Activated T-cell treated with anti-CD3 and anti-CD28 coated beads, Interleukin-2, amount 50 U/mL, for 48 hours (primary cell): ENCODE data around the gene ETV6.
"Not testable (repeated sequence)": the region's sequence is repeated elsewhere in the genome, so short reads cannot be mapped to it uniquely, and the experiment has no call there.

Experiments
- DNase-seq, 2 experiments: peaks; one replicate each; pipeline ENCODE4 v3.0.0-alpha.2; 2020

Gene ETV6

DNA sequence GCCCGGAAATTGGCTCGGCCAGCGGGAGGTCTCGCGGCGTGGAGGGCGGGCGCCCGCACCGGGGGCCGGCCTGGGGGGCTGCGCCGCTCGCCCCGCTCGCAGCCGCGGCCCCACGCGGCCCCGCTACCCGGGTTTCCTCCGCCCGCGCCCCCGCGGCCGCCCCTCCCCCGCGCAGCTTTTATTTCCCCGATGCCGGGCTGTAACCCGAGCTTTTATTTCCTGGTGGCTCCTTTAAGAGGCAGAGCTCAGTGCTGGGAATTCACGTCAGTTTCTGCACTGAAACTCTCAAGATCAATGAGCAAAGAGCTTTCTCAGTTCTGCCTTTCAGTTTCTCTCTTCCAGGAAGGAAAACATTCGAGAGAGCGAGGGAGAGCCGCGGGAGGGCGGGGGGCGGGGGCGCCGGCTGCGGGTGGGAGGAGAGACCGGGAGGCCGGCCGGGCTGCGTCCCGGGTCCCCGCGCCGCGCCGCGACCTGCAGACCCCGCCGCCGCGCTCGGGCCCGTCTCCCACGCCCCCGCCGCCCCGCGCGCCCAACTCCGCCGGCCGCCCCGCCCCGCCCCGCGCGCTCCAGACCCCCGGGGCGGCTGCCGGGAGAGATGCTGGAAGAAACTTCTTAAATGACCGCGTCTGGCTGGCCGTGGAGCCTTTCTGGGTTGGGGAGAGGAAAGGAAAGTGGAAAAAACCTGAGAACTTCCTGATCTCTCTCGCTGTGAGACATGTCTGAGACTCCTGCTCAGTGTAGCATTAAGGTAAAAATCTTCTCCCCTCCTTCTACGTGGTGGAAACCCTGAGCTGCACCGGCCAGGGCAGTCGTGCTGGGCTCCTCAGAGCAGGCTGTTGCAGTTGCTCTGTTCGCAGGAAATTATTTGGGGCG lies at the start of gene ETV6:
TSS of gene ETV6 (plus strand) at position 262 of the 873 bp plus-strand sequence. CDS start at position 716, 454 bp downstream.
- DNase-seq: peak; percentile 87 to 89

GRCh38 chr12:11600199-11600598 lies 49.3 kb upstream of the ETV6 start:
- no peak for DNase-seq

GRCh38 chr12:11601647-11602046 lies 47.8 kb upstream of the ETV6 start:
- no peak for DNase-seq

DNA sequence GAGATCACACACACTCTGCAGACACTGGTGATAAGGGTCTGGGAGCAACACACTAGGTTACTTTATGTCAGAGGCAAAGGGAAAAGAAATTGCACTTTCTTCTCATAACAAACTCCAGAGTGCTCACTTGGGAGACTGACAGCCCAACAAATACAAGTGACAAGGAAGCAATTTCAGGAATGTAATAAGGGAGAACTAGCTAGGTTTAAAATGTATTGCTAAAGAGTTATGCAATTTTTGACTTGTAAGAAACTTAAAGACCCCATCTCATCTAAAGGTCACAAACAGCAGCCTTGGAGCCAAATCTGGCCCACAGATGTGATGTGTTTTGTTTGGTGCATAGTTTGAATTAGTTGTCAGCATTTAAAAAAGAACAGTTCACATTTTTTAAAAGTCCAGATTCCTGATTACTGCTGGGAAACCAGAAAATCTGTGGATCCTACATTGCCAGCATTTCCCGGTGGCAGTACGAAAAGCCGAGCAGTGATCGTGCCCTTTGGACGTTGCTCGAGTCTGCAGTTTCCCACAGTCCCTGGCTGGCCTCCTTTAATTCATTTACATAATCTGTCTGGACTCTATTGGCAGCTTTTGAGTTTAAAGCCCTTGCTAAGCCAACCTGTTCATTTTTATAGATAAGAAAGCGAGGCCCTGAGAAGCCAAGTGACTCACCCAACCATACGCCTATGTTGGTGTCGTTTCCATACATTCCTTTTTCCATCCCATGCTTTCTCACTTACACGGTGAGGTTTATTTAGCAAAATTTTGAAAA lies 42.0 kb upstream of the ETV6 start:
- DNase-seq: no peak

- no peak for DNase-seq
These were observed 40.4 kb upstream of the ETV6 start for GRCh38 chr12:11609045-11609444.

DNA sequence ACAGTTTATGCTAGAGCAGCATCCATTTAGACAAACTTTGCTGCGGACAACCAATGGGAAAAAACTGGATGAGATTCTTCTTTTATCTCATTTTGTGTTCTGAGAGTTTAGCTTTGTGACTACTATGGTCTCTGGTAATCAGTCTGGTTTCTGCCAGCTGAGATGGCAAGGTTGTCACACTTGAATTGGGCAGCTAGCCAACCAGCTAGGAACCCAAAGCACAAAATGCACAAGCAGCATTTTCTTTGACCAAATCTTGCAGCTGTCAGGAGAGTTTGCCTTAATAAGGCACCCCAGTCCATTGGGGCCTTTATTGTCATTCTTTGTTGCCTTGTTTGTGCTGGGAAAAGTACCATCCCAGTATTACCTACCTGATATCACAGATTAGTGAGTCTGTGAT lies 34.0 kb upstream of the ETV6 start:
- DNase-seq: no peak

DNA sequence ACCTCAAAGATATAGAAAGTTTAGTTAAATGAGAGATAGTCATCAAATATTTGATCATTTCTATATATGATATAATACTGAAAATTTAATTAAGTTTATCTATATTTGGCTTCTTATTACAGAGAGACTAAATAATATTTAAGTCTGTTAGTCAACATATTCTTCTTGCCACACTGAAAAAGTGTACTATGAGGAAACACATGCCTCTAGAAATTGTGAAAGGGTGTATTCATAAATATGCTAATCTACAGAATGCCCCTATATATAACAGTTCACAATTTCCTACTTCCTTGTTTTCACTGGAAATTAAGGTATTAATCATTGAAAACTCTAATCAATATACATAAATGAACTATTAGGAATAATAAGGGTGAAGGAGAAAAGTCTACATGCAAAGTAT lies 31.4 kb upstream of the ETV6 start:
- no peak for DNase-seq

- peak; percentile 21 to 28 for DNase-seq
These were observed 27.6 kb upstream of the ETV6 start for GRCh38 chr12:11621797-11622423.

GRCh38 chr12:11622876-11623281 lies 26.6 kb upstream of the ETV6 start:
- DNase-seq: no peak

GRCh38 chr12:11623382-11623781 lies 26.1 kb upstream of the ETV6 start:
- no peak for DNase-seq

DNA sequence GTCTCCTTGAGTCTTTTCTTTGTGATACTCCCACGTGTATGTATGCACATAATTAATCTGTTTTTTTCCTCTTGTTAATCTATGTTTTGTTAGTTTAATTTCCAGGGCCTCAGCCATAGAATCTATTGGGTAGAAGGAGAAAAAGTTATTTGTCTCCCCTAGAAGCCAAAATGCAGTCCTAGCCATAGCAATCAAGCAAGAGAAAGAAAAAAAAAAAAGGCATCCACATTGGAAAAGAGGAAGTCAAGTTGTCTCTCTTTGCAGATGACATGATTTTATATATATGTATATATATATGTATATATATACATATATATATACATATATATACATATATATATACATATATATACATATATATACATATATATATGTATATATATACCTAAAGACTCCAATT lies 25.4 kb upstream of the ETV6 start:
- DNase-seq: no peak

DNA sequence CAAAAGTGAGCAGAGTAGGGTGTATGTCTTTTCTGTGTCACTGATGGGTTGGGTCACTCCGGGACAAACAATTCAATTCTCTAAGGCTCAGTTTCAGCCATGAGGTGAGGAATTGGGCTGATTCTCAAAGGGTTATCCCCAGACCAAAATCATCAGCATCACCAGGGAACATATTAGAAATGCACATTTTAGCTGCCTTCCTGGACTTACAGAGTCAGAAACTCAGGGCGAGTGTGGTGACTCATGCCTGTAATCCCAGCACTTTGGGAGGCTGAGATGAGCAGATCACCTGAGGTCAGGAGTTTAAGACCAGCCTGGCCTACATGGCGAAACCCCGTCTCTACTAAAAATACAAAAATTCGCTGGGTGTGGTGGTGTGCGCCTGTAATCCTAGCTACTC lies 21.8 kb upstream of the ETV6 start:
- DNase-seq: not testable (repeated sequence)

DNA sequence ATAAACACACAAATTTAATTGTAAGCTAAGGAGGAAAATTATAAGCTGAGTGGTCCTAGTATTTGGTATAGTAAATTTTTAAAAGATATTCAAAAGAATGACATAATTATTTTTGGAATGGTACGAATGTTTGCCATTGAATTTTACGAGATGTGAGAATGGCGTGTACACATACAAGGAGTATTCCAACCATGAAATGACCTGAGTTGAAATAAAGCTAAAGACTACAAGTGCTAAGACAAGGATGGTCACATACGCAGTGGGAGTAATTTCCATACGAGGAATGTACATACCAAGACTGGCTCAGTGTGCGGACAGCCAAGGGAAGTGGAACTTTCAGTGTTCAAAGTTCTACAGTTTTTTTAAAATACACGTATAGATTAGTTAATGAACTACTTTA lies 21.1 kb upstream of the ETV6 start:
- DNase-seq: no peak

- DNase-seq: no peak
These were observed 19.3 kb upstream of the ETV6 start for GRCh38 chr12:11630046-11630706.

DNA sequence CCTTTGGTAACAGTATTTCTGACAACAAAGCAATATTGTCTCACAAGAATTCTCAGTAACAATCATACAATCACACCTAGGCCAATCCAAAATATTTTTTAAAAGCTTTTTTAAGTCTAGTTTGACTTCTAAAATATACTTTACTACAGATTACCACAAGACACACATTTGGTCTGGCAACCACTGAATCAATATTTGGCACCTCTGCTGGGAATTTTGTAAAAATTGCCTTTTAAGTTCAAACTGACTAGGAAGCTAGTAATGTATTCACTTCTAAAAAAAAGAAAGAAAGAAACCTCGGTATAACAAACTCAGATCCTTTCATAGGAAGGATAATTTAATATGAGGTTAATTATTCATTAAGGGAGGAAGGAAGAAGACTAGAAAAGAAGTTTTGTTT lies 18.2 kb upstream of the ETV6 start:
- DNase-seq: no peak

GRCh38 chr12:11631881-11632280 lies 17.6 kb upstream of the ETV6 start:
- not testable (repeated sequence) for DNase-seq

GRCh38 chr12:11633968-11634367 lies 15.5 kb upstream of the ETV6 start:
- no peak for DNase-seq

DNA sequence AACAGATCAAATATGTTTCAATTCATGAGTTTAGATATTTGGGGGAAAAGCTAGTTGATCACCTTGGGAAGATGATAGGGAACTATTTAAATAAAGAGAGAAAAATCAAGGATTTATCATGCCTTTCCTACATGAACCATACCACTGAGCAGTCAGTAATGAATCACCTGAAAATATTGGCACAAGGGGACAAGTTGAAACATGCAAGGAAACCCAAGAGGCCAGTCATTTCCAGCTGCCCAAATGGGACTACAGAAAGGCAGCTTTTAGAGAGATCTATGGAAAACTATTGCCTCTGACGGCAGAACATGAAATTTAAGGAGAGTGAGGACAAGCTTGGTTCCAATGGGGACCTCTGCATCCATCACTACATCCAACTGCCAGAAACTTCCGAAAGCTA lies 14.1 kb upstream of the ETV6 start:
- DNase-seq: no peak

DNA sequence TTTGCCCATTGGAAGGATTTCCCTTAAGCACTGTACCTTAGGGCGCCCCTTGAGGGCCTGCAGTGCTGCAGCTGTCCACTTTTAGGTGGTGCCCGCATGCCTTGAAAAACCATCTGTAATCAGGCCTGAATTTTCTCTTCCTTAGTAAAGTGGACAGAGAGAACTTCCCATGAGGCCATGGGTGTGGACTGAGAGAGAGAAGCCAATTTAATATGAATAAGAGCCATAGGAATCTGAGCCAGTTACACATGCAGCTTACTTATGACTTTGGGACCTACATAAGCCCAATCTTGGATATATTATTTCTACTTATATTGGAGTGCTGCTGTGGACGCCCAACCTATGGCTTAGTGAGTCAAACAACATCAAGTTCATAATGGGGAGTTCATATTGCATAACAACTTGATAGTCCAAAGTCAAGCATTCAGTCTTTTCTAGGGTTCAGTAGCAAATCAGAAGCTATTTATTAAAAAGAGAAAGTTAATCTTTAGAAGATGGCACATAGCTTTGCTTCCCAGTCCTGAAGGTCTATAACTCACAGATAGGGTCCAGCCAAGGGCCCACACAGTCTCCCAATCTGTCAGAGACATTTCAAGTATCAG lies 11.1 kb upstream of the ETV6 start:
- DNase-seq: no peak

DNA sequence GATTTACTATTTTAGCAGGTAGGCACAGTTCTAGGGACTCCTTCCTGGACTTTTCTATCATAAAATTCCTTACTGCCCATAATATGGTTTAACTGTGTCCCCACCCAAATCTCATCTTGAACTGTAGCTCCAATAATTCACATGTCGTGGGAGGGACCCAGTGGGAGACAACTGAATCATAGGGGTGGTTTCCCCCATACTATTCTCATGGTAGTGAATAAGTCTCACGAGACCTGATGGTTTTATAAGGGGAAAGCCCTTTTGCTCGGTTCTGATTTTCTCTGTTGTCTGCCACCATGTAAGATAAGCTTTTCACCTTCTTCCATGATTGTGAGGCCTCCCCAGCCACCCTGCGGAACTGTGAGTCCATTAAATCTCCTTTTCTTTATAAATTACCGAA lies 10.0 kb upstream of the ETV6 start:
- no peak for DNase-seq

GRCh38 chr12:11641522-11641921 lies 8.0 kb upstream of the ETV6 start:
- no peak for DNase-seq

- DNase-seq: no peak
These were observed 6.7 kb upstream of the ETV6 start for GRCh38 chr12:11642785-11643184.

DNA sequence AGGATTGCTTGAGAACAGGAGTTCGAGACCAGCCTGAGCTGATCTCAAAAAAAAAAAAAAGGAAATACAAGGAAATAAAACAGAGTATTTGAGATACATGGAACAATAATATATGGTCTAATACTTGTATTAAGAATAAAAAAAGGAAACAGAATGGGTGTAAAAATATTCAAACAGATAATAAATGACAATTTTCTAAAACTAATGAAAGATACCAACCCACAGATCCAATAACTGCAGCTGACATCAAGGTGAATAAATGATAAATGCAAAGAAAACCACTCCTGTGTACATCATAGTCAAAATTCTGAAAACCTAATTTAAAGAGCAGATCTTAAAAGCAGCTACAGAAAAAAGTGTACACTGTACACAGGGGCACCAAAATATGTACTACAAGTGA lies 4.1 kb upstream of the ETV6 start:
- no peak for DNase-seq
